ENCODE data around the gene CTIF. TPM values are rescaled to one million over a fixed set of nuclear protein-coding genes. Genes with fewer than 3 reads are reported as not detected.

CTIF gene
- polyA plus RNA-seq, 1 of the 3 experiments (the other 2 are of a cell fraction), result 47.2 TPM

- TF ChIP-seq MAX (IDR thresholded peaks at IDR 0.05; ENCODE audit: low read depth), result no peak
These were observed 226.2 kb downstream of the CTIF start (continued) for GRCh38 chr18:48765053-48765452.

GRCh38 chr18:48766026-48766425 is 227.2 kb downstream of the CTIF start:
- no peak for TF ChIP-seq CHD2 (IDR thresholded peaks at IDR 0.05; ENCODE audit: low read length, partially characterized antibody)
- TF ChIP-seq NFIC (IDR thresholded peaks at IDR 0.05; ENCODE audit: borderline replicate concordance), result no peak
- no peak for TF ChIP-seq USF1 (IDR thresholded peaks at IDR 0.05; ENCODE audit: borderline replicate concordance, low read depth)
- TF ChIP-seq NRF1 (IDR thresholded peaks at IDR 0.05; ENCODE audit: low read depth, low read length), result no peak
- TF ChIP-seq USF2 (IDR thresholded peaks at IDR 0.05; ENCODE audit: borderline replicate concordance, low read depth, low read length), result no peak
- no peak for TF ChIP-seq MXI1 (IDR thresholded peaks at IDR 0.05; ENCODE audit: low read depth, low read length)
- TF ChIP-seq SMC3 (IDR thresholded peaks at IDR 0.05; ENCODE audit: low read depth, low read length), result no peak
- TF ChIP-seq MEF2A (IDR thresholded peaks at IDR 0.05; ENCODE audit: borderline replicate concordance, low read depth), result no peak
- TF ChIP-seq ELF1 (IDR thresholded peaks at IDR 0.05), result no peak
- TF ChIP-seq TEAD4 (IDR thresholded peaks at IDR 0.05; ENCODE audit: borderline replicate concordance, insufficient read depth), result no peak
- TF ChIP-seq ZBTB33 (IDR thresholded peaks at IDR 0.05; ENCODE audit: borderline replicate concordance, low read depth), result no peak
- no peak for TF ChIP-seq FOXJ3 (CRISPR knock-in tag; IDR thresholded peaks at IDR 0.05)
- POLR2A ChIA-PET, result no interaction called here
- peaks cover 2% of the 10 kb centered on the region; the same call in 1 of the 2 replicates for H3K79me2 ChIP-seq (ENCODE audit: insufficient read depth)
- CTCF ChIA-PET, result interaction anchor here (1.3 kb wide), 1 partner anchor 54 kb away, joined by 3 read pairs; no protein-coding TSS in a partner anchor
- H3F3A ChIP-seq (replicated peaks; ENCODE audit: insufficient read depth), result no peaks in the 10 kb centered on the region
- H3K4me2 ChIP-seq, result no peak overlapping the region
- peaks cover 6 to 66% of the 10 kb centered on the region in 2 experiments for H3K36me3 ChIP-seq (replicated peaks in 1 of 2; ENCODE audit: control insufficient read depth in 1 of 2, insufficient read depth in 2 of 2, low read length in 1 of 2)
- no peak for DNase-seq
- no peak overlapping the region for H3K4me3 ChIP-seq (ENCODE audit: low read depth in 2 of 2, low read length in 1 of 2)
- H3K4me1 ChIP-seq (ENCODE audit: control insufficient read depth in 1 of 2, insufficient read depth in 2 of 2, low read depth in 1 of 2, low read length in 1 of 2), result peaks cover 0 to 22% of the 10 kb centered on the region in 2 experiments; a peak in 1 of 4 replicates
- WGBS (ENCODE audit: low lambda C conversion rate), result 98% methylated on average over 4 of the region's 4 CpGs
- H3K9me3 ChIP-seq, result no peaks in the 10 kb centered on the region
- H4K20me1 ChIP-seq (ENCODE audit: insufficient read depth), result peaks cover 11% of the 10 kb centered on the region; the same call in 1 of the 2 replicates
- no peaks in the 10 kb centered on the region for H3K27me3 ChIP-seq (ENCODE audit: insufficient read depth)
- H3K27ac ChIP-seq (ENCODE audit: low read depth in 2 of 2, low read length in 1 of 2), result no peak overlapping the region
- no peak overlapping the region for H2AFZ ChIP-seq (ENCODE audit: low read depth)
- no peak overlapping the region for H3K9ac ChIP-seq
- no peaks in the 10 kb centered on the region for H3K9me2 ChIP-seq

Measured in SK-N-SH (cell line).